Lower leg skin (tissue), 4 donors: ENCODE measurements around the gene ACLY. TPM values are rescaled to one million over a fixed set of nuclear protein-coding genes. Genes with fewer than 3 reads are reported as not detected.

Experiments
- DNase-seq, 2 donors: peaks; one replicate each; pipeline ENCODE4 v3.0.0-alpha.2; 2019; ENCODE audit warnings: low spot score in 2 of 2
- H3K4me3 ChIP-seq: fragments of 200-600 bp; sonication (generic); 2 replicates; pipeline ENCODE4 v1.5.1; 2017; ENCODE audit warnings: mild to moderate bottlenecking, low read depth; ENCODE audit not compliant: poor library complexity, severe bottlenecking
- CTCF ChIP-seq, 3 donors: fragments of 450-650 bp; IDR thresholded peaks; one replicate each; pipeline ENCODE4 v1.5.1; 2016; ENCODE audit warnings: antibody characterized with exemption in 3 of 3, mild to moderate bottlenecking in 3 of 3, moderate library complexity in 2 of 3
- POLR2A ChIP-seq, 2 donors: fragments of 450-650 bp; IDR thresholded peaks; one replicate each; pipeline ENCODE4 v1.6.1; 2016 to 2017; ENCODE audit warnings: antibody characterized with exemption in 2 of 2, mild to moderate bottlenecking in 1 of 2, moderate library complexity in 1 of 2
- WGBS, 2 donors: methylation state at CpG; one replicate each; pipeline ENCODE4 v1.1.5; 2018; 5-methylcytosine and 5-hydroxymethylcytosine counted together
- intact Hi-C: fragments of 100-400 bp; cut with DNase I; formaldehyde crosslinking; loops from one replicate; pipeline ENCODE4 v1.15.0; 2023; ENCODE audit warnings: low total_unique reads
- total RNA-seq, 4 donors: library from RNA; depleted of rRNA; stranded (reverse); fragments of >200 nt; gene quantifications; one replicate each; pipeline ENCODE4 v1.1.0, GENCODE V29; 2016

ACLY gene
- total RNA-seq, 4 donors from 2014 or later: 50.3 to 73.0 (median 62.4) TPM

- TF ChIP-seq POLR2A (IDR thresholded peaks at IDR 0.05) (no peak), CTCF (IDR thresholded peaks at IDR 0.05) (no peak)
- intact Hi-C loops: no loop called here
- no peak overlapping the region for H3K4me3 ChIP-seq
- WGBS, 2 donors: 73 to 94% methylated on average over 1 of the region's 1 CpG
- DNase-seq: no peak
Observed at GRCh38 chr17:41912925-41913324, 5.8 kb downstream of the ACLY start.

- no peak for TF ChIP-seq CTCF (IDR thresholded peaks at IDR 0.05)
- no peak overlapping the region for H3K4me3 ChIP-seq
- whole genome bisulfite sequencing, 2 donors: 85 to 93% methylated on average over 12 to 13 of the region's 13 CpGs
- DNase-seq: no peak
- intact Hi-C loops: no loop called here
Observed at GRCh38 chr17:41910701-41911391, 7.9 kb downstream of the ACLY start.

GRCh38 chr17:41909088-41909487, 9.7 kb downstream of the ACLY start:
- WGBS, 2 donors: 93 to 94% methylated on average over 13 of the region's 13 CpGs
- intact Hi-C loops: no loop called here
- no peak overlapping the region for H3K4me3 ChIP-seq
- TF ChIP-seq CTCF (IDR thresholded peaks at IDR 0.05) (no peak), POLR2A (IDR thresholded peaks at IDR 0.05) (no peak)
- DNase-seq: no peak

- 91 to 95% methylated on average over 14 of the region's 14 CpGs for WGBS, 2 donors
- intact Hi-C loops: no loop called here
- TF ChIP-seq POLR2A (IDR thresholded peaks at IDR 0.05) (no peak), CTCF (IDR thresholded peaks at IDR 0.05) (no peak)
- DNase-seq: no peak
- H3K4me3 ChIP-seq: no peak overlapping the region
Observed at GRCh38 chr17:41907633-41908539, 10.9 kb downstream of the ACLY start.

GRCh38 chr17:41907185-41907556, 11.6 kb downstream of the ACLY start:
- WGBS, 2 donors: 86 to 89% methylated on average over 8 of the region's 8 CpGs
- TF ChIP-seq CTCF (IDR thresholded peaks at IDR 0.05): no peak
- TF ChIP-seq POLR2A (IDR thresholded peaks at IDR 0.05): no peak
- intact Hi-C loops: no loop called here
- H3K4me3 ChIP-seq: no peak overlapping the region
- DNase-seq: no peak
